GM10266 (cell line): ENCODE measurements around the gene FKBP7.

ENCODE experiments used
- DNase-seq: peaks from one replicate; pipeline ENCODE4 v3.0.0; 2012; ENCODE audit errors: extremely low spot score
- CTCF ChIP-seq: IDR thresholded peaks from 2 replicates; pipeline ENCODE4 v1.5.1; 2012; ENCODE audit warnings: mild to moderate bottlenecking, low read depth; ENCODE audit not compliant: control insufficient read depth, insufficient read depth; ENCODE audit errors: missing control alignments

Gene FKBP7

GRCh38 chr2:178491612-178492011, 13.2 kb upstream of the FKBP7 start:
- no peak for DNase-seq
- no peak for TF ChIP-seq CTCF

DNA sequence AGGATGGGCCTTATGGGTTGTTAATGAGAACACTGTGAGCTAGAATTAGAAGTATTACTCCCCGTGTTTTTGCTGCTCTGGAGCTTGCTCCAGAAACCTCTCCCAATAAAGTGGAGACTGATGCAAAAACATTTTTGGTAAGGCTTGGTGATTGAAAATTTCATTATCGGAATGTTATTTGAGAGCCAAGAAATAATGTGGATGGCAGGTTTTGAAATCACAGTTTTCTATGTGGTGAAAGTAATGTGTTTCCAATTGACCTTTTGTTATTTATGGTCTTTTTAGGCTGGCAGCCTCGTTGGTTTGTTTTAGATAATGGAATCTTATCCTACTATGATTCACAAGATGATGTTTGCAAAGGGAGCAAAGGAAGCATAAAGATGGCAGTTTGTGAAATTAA, 7.0 kb upstream of the FKBP7 start:
- no peak for TF ChIP-seq CTCF
- no peak for DNase-seq

GRCh38 chr2:178484245-178485041, 6.0 kb upstream of the FKBP7 start:
- no peak for DNase-seq
- TF ChIP-seq CTCF, result no peak

DNA sequence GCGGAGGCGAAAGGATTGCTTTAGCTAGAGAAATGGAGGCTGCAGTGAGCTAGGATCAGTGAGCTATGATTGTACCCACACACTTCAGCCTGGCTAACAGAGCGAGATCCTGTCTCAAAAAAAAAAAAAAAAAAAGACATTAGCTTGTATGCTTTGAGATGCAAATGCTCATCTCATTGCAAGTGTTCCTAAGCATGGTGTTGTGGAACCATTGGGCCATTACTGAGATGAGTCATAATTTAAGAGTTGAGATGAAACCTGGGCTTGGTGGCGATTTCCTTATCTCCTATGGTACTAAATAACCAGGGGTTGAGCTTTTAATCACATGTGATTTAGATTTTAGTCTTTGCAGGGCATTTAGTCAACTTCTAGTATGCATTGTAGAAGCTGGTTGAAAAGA, 4.0 kb upstream of the FKBP7 start:
- TF ChIP-seq CTCF, result no peak
- DNase-seq, result peak; percentile 51

DNA sequence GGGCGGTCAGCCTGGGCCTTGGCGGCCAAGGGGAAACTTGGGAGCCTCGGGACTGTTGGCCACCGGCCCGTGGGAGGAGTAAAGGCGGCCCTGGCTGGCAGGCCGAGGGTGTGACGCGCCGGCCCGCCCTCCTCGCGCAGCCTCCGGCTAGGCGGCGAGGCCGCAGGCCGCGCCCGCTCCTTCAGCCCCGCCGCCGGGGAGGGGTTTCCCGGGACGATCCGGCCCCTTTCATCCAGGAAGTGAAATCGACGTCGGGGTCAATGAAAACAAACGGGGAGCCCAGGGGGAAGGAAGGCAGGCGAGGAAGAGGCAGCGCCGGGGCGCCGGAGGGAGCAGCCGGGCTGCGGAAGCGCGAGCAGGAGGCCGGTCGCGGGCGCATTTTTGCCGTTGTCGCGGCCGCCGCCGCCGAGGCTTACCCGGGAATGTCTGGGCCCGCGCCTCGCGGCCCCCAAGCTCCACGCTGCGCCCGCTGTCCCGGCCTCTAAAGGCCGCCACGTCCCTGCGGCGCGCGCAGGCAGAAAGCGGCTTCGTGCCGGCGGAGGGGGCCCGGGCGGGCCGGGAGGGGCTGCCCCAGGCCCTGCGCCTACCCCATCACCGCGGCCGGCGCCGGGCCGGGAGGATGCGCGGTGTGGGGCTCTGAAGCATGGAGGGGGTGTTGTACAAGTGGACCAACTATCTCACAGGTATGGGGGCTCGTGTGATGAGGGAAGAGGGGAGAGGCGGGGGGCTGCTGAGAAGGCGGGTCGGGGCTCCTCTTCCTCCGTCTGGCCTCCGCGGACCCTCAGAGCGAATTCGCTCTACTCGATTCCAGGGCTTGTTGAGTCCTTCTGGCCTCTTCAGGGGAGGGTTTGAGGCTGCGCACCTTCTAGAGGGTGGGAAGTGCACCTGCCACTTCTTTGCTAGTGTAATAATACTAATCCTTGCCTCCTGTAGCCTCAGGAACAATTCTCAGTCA, 2.1 kb upstream of the FKBP7 start, which contains the start of gene PLEKHA3:
PLEKHA3 (plus strand) TSS at position 231 of the 955 bp plus-strand sequence; CDS start at position 644, 413 bp downstream.
- DNase-seq, result peak; percentile 91

DNA sequence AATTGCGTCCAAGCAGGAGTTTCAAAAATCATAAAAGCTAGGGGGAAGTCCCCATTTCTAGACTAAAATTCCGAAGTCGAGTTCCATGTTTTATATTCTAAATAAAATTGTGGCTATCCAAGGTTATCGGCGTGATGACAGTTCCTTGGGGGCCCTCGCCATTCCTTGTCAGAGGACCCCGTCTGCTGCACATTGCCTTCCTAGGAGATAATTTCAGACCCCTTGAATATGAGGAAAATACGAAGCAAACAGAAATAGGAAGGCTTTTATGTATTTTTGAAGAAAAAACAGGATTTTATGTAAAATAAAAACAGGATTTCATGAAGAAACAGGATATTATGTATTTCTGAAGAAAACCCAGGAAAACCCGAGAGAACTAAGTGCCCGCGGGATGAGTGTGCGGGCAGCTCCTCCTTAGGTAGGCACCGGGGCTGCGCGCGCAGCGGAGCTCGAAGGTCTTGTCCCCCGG, 1.4 kb upstream of the FKBP7 start:
- DNase-seq, result no peak
- TF ChIP-seq CTCF, result no peak

More for the DNA sequence above, 2.1 kb upstream of the FKBP7 start, which contains the start of gene PLEKHA3:
- TF ChIP-seq CTCF, result no peak
